Brain pericyte (primary cell): ENCODE results near the gene MED12L.

ENCODE experiments used
- DNase-seq: peaks from one replicate; pipeline ENCODE4 v3.0.0-alpha.2; 2012; ENCODE audit warnings: low read depth, low spot score

The MED12L gene

GRCh38 chr3:151412989-151413388 is 327.5 kb downstream of the MED12L start:
- no peak for DNase-seq

GRCh38 chr3:151415289-151415688 is 329.8 kb downstream of the MED12L start:
- DNase-seq, result no peak

- no peak for DNase-seq
Measured at GRCh38 chr3:151419806-151420205, 334.3 kb downstream of the MED12L start.

- DNase-seq, result no peak
Measured at GRCh38 chr3:151421938-151422337, 336.5 kb downstream of the MED12L start.

- DNase-seq, result no peak
Measured at GRCh38 chr3:151423091-151423490, 337.6 kb downstream of the MED12L start.

- DNase-seq, result no peak
Measured at GRCh38 chr3:151425627-151426340, 340.3 kb downstream of the MED12L start.

- DNase-seq, result no peak
Measured at GRCh38 chr3:151426341-151426657, 340.8 kb downstream of the MED12L start.

GRCh38 chr3:151428386-151428785 is 342.9 kb downstream of the MED12L start:
- no peak for DNase-seq

- no peak for DNase-seq
Measured at GRCh38 chr3:151430821-151431484, 345.5 kb downstream of the MED12L start.

- DNase-seq, result no peak
Measured at GRCh38 chr3:151431940-151432339, 346.5 kb downstream of the MED12L start.

- no peak for DNase-seq
Measured at GRCh38 chr3:151432616-151433372, 347.3 kb downstream of the MED12L start.

- peak; percentile 17 for DNase-seq
Measured at GRCh38 chr3:151434151-151434890, 348.9 kb downstream of the MED12L start.

GRCh38 chr3:151436675-151437446 is 351.4 kb downstream of the MED12L start:
- DNase-seq, result no peak

GRCh38 chr3:151437906-151438305 is 352.4 kb downstream of the MED12L start:
- DNase-seq, result no peak

GRCh38 chr3:151439652-151440125 is 354.2 kb downstream of the MED12L start:
- peak; percentile 58 for DNase-seq

- DNase-seq, result no peak
Measured at GRCh38 chr3:151440940-151441339, 355.5 kb downstream of the MED12L start.

- no peak for DNase-seq
Measured at GRCh38 chr3:151443583-151443982, 358.1 kb downstream of the MED12L start.

GRCh38 chr3:151445273-151446001 is 360.0 kb downstream of the MED12L start:
- DNase-seq, result no peak

GRCh38 chr3:151446002-151446340 is 360.5 kb downstream of the MED12L start:
- no peak for DNase-seq

GRCh38 chr3:151452368-151452767 is 366.9 kb downstream of the MED12L start:
- no peak for DNase-seq

- no peak for DNase-seq
Measured at GRCh38 chr3:151452841-151453240, 367.4 kb downstream of the MED12L start.
